GM21390 (cell line): Measurements from ENCODE around the gene ACER3.
"Not testable (repeated sequence)": the region's sequence is repeated elsewhere in the genome, so short reads cannot be mapped to it uniquely, and the experiment has no call there.

Experiments used
- ATAC-seq: cut with Tn5 transposase; IDR thresholded peaks from one replicate; pipeline ENCODE4 v1.9.1; 2021; ENCODE audit not compliant: unreplicated experiment

The ACER3 gene

DNA sequence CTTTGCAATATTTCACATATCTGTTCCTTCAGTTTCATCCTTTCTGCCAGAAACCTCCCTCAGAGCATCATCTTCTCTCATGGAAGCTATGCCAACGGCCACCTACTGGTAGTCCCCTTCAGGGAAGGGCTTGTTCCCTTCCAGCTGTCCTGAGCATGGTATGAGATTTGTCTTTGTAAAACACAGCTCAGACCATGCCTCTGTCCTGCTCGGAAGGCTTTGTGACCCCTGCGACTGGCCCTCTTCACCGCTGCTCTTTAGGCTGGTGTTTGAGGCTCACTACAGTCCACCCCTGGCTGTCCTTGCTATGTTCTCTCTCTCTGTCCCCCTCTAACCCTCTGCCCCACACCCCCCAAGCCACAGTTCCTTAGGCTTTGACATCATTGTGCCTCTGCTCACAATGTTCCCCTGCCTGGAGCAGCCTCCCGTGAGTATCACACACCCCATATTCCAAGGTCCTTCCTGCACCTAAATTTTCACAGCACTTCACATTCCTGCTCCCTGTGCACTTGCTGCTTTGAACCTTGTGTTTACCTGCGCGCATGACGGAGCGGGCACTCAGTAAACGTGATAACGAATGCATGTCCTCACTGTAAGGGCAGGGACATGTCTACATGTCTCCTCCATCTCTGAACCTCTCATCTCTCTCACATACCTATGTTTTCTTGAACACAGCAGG lies 24.0 kb upstream of the ACER3 start:
- no peak for ATAC-seq

DNA sequence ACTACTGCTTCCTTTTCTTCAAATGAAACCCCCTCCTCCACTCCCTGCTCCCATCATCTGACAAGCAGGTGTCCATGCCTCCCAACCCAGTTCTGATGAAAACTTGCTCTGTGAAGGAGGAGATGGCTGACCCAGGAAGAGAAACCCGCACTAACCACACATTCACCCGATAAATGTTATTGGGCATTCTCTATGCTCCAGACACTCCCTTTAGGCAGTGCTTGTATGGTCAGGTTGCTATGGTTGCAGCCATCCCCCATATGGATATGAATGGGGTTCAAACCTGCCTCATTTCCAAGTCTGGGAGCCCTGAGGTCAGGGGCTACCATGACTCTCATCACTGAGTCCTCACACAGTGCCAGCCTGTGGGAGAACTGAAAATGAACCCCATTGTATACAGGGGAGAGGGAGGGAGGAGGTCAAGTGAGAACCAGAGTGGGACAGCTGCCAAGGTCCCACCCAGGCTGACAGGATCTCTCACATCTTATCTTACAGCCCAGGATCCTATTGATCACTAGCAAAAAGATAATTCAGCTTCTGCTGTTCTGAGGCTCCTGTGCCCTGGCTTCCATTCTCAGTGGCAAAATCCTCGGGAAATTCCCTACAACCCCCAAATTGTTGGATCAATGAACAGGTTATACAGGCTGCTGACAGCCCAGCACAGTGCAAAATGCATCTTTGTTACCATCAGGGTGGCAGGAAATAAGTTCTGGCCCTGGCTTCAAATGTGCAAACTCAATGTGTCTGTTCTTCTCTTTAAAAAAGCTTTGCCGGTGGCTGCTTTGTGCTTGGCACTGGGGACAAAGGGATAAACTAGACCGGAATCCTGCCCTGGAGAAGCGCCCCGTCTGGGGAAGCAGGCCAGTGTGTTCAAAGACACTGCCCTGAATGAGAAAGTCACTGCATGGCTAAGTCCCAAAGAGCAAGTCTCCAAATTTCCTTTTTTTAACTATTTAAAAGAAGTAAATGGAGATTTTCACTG lies 22.7 kb upstream of the ACER3 start:
- ATAC-seq: no peak

DNA sequence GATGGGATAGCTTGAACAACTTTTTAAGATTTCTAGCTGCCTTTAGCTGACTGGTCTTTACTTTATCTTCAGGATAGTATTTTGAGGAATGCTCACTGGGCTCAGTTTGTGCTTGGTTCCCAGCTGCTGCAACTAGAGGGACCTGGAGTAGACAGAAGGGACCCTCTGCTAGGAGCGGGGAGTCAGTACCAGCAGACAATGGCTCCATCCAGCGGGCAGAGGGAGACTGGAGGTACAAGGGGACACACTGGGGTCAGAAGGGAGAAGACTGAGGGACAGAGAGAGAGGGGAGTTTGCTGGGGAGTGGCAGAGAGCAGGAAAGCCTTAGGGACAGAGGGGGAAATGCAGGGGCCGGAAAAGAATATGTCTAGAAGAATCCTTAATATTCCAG lies 22.0 kb upstream of the ACER3 start:
- ATAC-seq: no peak

DNA sequence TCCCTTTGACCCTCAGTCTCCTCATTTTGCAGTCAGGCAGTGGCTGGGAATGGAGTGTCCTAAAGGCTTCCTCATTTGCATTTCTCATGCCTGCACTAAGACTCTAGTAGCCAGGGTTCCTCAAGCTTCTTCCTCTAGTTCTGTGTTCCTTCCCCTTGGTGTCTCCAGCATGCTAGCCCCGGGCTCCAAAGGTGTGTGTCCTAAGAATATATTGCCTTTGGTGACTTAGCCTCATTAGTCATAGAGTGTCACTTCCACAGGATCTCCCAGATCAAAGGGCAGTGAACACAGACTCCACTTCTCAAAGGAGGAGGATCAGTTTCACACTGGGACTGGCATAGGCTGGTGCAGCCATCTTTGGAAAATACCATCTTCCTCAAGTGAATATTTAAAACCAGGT lies 21.4 kb upstream of the ACER3 start:
- no peak for ATAC-seq

DNA sequence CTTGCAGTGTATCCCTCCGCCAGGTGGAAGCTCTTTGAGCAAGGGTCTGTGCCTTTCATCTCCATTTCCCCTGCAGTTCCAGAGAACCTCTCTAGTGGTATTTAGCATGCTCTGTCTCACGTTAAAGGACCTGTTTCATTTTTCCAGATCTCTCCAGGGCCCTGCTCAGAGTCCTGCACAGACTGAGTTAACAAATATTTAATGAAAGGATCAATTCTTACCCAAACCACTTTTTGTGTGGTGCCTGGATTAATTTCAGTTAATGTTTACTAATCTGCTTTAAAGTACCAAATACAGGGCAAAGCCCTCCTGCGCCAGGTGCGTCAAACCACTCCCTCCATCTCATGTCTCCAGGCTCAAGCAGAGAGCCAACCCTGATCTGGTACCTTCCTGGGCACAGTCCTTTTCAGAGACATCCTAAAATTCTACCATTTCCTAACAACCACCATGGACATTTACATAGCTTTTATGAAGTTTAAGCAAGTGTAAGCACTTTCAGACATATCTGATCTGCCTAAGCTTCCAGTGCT lies 18.7 kb upstream of the ACER3 start:
- ATAC-seq: no peak

DNA sequence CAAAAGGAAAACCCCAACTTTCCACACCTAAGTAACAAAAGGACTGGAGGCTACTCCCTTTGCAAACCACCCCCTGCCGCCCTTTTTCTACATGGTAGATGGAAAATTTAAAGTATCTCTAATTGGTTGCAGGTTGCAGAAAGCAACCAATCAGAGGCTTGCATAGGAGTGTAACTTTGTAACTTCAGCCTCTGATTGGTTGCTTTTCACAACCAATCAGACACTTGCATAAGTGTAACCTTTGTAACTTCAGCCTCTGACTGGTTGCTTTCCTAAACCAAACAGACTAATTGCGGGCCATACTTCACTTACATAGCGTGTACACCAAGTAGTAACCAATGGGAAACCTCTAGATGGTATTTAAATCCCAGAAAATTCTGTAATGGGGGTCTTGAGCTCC lies 16.8 kb upstream of the ACER3 start:
- no peak for ATAC-seq

DNA sequence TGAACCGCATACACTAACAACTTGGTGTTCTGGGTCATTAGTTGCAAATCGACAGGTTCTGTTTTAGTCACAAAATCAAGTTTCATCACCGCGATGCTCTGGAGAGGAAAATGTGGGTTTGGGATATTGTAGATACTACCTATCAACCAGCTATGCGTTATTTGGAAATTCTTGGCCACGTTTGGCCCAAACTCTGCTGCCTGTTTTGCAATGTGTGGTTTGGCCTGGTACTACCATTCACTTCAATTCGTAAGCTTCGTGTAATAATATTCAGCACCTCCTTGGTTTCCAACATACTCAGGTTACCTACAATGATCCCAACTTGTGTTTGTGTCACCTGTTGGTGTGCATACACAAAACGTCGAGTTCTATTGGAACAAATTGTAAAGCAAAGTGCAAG lies 16.2 kb upstream of the ACER3 start:
- no peak for ATAC-seq

DNA sequence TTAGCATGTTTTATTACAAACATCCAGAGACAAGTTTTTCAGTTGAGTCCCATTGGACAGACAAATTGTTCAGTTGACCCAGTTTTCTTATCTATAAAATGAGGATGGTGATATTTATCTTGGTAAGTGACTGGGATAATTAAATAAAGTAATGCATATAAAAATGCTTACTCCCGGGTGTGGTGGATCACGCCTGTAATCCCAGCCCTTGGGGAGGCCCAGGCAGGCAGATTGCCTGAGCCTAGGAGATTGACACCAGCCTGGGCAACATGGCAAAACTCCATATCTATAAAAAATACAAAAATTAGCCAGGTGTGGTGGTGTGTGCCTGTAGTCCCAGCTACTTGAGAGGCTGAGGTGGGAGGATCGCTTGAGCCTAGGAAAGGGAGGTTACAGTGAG lies 15.6 kb upstream of the ACER3 start:
- no peak for ATAC-seq

DNA sequence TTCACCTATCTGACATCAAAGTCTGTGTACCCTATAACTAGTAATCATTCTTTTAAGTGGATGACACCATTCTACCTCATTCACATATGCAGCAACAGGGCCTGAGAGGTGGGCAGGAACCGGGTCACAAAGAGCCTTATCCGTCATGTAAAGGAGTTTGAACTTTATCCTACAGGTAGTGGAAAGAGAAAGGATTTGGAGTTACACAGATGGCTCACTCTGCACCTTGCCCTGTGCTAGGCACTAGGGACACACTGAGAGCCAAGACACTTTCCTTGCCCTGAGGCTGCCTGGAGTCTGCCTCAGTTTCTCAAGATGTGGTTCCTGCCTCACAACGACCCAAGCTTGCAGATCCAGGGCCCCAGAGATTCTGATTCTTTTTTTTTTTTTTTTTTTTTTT lies 14.3 kb upstream of the ACER3 start:
- no peak for ATAC-seq

DNA sequence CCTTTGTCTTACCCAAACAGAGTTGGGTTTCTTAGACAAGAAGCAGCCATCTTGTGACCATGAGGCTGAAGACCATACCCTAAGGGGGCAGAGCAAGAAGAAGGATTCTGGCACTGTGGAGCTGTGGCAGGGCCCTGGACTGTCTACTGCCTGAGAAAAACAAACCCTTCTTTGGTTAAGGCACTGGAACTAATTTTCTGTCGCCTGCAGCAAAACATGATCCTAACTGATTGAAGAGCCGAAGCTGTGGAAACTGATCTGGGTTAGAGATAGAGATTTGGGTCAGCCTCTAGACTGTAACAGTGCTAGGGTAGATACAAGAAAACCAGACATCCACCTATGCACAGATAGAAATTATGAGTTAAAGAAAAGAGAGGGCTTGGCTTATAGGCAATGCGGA lies 11.3 kb upstream of the ACER3 start:
- no peak for ATAC-seq

DNA sequence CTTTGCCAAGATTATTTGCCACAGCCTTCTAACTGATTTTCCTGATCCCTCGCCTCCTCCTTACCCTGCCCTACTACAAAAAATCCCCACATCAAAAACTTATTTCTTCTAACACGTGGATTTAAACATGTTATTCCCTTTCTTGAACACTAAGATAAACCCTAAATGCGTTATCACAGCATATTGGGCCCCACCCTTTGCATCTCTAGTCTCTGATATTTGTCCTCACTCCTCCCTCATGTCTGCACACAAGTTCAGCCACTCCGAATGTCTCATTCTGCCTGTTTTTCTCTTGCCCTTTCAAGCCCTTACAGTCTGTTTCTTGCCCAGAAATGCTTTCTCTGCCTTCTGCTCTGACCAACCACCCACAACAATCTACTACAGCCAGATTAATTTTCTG lies 10.6 kb upstream of the ACER3 start:
- no peak for ATAC-seq

DNA sequence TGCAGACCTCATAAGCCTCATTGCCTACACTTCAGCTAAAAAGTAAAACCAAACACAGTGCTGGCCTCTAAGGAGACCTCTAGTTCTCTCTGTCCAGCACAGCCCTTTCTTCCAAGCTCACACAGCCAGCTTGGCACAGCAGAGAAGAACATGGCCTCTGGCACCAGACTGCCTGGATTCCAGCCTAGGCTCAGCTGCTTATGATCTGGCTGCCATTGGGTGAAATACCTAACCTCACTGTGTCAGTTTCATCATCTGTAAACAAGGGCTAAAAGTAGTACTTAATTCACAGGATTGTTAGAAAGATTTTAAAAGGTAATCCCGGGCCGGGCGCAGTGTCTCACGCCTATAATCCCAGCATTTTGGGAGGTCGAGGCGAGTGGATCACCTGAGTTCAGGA lies 9.9 kb upstream of the ACER3 start:
- no peak for ATAC-seq

DNA sequence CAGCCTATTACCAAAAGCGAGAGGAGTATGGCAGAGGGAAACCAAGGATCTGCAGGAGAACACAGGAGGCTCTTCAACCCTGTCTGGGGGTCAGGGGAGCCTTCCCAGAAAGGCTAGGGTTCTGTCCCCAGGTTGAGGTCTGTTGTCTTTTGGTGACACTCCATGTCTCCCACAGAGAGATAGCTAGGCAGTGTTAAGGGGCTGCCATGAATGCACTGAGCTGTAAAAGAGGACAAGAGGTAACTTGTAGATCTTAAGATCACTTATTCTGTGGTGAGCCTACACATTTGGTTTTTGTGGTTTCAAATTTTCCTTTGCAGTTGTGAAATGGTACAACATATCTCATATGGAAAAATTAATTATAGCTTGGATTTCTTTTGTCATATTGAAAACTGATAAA lies 6.0 kb upstream of the ACER3 start:
- ATAC-seq: no peak

DNA sequence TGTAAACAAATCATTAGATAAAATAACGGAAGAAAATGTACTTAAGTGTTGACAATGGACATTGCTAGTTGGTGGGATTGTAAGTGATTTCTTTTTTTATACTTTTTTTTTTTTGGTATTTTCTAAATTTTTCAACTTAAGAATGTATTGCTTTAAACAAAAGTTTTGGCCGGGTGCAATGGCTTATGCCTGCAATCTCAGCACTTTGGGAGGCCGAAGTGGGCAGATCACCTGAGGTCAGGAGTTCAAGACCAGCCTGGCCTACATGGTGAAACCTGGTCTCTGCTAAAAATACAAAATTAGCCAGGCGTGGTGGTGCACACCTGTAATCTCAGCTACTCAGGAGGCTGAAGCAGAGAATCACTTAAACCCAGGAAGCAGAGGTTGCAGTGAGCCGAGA lies 5.0 kb upstream of the ACER3 start:
- ATAC-seq: not testable (repeated sequence)

DNA sequence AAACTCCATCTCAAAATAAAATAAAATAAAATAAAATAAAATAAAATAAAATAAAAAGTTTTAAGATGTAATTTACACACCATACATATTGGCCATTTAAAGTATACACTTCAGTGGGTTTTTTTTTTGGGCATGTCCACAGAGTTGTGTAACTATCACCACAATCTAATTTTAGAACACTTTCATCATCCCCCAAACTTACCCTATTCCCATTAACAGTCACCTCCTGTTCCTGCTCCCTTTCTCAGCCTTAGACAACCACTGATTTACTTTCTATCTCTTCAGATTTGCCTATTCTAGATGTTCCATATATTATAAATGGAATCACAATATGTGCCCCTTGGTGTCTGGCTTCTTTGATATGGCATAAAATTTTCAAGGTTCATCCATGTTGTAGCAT lies 4.6 kb upstream of the ACER3 start:
- ATAC-seq: no peak

DNA sequence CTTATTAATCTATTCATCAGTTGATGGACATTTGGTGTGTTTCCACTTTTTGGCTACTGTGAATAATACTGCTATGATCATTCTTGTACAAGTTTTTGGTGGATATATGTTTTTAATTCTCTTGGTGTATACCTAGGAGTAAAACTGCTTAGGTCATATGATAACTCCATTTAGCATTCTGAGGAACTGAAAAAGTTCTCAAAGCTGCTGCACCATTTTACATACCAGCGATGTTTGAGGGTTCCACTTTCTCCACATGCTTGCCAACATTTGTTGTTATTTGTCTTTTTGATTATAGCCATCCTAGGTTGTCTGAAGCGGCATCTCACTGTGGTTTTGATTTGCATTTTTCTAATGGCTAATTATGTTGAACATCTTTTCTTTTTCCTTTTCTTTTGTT lies 4.1 kb upstream of the ACER3 start:
- ATAC-seq: no peak

DNA sequence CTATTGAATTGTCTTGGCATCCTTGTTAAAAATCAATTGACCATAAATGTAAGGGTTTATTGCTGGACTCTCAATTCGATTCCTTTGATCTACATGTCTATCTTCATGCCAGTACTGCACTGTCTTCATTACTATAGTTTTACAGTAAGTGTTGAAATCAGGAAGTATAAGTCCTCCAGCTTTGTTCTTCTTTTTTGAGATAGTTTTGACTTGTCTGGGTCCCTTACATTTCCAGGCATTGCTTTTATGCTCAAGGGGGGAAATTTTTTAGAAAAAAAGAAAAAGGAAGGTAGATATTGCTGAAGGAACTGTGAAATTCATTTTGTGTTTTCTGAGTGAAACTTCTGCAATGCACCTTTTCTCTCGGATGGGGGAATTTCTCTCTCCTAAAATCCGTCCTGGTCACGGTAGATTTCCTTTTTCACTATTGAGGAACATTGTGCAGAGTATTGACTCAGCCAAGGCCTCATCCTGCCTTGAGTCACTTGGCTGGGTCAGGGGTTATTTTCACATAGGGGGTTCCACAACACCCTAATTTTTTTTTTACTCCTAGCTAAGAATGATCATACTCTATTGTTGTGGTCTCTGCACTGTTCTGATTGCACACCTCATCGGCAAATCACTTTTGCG lies 2.8 kb upstream of the ACER3 start:
- no peak for ATAC-seq

DNA sequence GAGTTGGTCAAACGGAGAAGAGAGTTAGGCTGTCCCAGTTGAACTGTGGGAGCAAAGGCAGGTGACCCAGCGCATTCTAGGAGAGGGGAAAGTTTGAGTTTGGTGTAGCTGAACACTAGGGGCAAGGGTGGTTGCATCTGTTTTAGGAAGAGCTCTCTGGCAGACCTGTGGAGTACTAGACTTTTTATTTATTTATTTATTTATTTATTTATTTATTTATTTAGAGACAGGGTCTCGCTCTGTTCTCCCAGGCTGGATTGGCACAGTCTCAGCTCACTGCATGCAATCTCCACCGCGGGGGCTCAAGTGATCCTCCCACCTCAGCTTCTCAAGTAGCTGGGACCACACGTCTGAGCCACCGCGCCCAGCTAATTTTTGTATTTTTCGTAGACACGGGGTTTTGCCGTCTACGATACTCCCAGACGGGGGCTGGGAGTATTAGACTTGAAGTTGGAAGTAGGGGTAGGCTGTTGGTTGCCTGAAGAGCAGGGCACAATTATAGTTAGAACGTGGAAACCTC lies 950 bp upstream of the ACER3 start:
- no peak for ATAC-seq

DNA sequence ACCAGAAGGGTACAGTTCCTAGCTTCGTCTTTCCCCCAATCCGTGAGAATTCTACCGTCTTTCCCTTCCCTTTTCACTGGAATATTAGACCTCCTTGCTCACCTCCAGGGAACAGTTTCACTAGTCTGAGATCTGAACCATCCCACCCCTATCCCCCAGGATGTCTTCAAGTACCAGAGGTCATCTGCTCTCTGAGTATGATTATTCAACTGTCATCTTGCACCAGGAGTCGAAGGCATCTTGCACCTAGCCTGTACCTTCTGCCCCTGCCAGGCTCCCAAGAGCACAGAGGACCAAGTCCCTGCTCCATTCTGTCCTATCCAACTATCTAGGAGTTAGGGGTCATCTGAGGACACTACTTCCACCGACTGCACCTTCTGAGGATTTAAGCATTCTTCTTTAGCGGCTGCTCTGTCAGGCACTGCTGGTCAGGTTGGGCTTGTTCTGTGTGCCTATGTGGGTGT lies 804 bp downstream of the ACER3 start:
- ATAC-seq: no peak

DNA sequence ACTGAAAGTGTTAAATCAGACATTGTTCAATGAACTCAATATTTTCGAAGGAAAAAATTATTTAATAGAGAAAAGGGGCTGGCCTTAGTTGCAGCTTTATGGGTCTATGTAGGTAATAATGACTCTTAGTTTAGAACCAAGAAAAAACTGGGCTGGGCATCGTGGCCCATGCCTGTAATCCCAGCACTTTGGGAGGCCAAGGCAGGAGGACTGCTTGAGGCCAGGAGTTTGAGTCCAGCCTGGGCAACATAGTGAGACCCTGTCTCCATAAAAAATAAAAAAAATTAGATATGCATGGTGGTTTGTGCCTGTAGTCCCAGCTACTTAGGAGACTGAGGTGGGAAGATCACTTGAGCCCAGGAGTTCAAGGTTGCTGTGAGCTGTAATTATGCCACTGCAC lies 2.1 kb downstream of the ACER3 start:
- ATAC-seq: not testable (repeated sequence)

DNA sequence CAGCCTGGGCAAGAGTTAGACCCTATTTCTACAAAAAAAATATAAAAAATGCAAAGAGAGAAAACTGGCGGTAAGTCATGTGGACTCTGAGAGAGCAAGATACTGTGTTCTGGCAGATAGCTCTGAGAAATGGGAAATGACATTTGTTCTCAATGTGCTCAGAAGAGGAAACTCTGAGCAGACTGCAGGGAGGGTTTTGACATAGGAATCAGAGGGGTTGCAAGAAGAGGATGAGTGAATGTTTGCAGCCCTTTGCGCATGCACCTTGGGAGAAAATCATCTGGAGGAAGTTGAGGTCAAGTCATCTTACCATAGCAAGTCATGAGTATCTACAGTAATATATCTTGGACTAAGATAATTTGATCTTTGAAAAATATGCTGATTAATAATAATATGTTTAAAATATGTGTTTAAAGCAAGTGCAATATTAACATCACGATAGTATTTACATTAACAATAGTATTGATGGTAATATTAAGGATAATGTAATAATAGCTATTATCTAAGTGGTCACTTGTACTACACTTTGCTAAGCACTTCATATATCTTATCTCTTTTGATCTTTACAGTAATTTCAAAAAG lies 2.6 kb downstream of the ACER3 start:
- ATAC-seq: no peak
